NCI-H524 treated with DMSO at 0.1 percent for 48 hours (cell line): ENCODE results near the gene CALHM6.

Experiments
- DNase-seq: peaks from one replicate; lab custom pipeline; 2025; lab: John Stamatoyannopoulos, UW

Gene CALHM6

GRCh38 chr6:116461331-116461931 is at the start of gene CALHM6:
CALHM6 (plus strand) TSS chr6:116461375; CDS start chr6:116461930, 555 bp downstream.
- no peak for DNase-seq

- no peak for DNase-seq
These were observed 48.9 kb upstream of the CALHM6 start for GRCh38 chr6:116412270-116412669.

DNA sequence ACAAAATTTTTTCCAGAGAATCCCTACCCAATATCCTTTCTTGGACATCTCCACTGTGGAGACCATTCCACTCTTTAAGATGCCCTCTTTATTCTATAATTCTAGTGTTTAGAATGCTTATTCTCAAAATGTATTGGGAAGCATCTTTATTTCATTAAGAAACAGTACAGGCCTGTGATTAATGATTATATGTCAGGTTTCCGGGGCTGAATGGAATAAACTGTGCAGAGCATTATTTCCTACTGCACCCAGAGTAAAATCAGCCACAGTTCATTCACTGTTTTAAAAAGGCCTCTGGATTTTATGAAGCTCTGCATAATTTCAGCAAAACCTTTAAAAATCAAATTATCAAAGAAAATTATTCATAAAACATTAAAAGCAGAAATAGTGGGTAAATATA is 47.8 kb upstream of the CALHM6 start:
- DNase-seq, result no peak

DNA sequence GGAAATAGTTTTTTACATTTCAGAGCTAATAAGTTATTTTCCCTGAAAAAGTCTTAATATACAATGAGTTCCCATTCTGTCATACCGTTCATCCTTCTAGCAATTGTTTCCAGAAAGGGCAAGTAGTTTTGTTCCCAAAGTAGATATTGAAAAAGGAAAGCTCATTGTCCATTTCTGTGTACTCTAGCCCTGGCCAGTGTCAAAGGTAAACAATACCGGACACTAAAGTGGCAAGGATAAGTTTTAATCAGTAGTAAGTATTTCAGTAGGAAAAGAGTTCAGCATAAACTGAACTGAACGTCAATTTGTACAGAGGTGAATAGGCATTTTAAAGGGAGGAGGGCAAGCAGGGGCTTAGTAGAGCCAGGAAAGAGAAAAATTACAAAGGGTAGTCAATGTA is 43.5 kb upstream of the CALHM6 start:
- no peak for DNase-seq

DNA sequence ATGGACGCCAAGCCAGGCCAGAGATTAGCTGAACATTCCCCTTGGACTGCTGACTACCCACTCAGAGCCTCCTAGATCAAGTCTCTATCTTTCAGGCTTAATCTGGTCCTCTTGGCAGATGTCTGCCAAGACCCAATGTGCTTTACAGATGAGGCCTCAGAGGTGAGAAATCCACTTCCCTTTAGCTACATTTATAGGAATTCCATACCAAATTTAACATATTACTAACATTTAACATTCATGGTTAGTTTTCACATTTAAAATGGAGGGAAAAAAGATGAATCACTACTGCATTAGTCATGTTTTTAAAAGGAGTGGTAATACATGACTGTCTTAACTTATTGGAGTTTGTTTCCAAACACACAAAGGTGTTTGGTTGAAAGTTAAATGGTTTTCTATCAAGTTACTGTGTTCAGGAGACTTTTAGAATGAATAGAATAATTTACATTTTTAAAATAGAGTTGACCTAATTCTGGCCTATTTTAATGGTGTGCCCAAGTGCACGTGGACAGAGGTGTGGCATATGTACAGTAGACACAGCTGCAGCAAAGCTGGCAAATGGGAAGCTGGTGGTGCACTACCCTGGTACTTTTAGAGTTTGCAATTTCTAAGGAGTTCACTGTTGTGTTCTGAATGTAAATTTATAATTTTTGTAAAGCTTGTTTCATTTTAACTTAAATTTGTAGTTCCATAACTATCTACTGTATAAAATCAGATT is 41.9 kb upstream of the CALHM6 start:
- DNase-seq, result no peak

DNA sequence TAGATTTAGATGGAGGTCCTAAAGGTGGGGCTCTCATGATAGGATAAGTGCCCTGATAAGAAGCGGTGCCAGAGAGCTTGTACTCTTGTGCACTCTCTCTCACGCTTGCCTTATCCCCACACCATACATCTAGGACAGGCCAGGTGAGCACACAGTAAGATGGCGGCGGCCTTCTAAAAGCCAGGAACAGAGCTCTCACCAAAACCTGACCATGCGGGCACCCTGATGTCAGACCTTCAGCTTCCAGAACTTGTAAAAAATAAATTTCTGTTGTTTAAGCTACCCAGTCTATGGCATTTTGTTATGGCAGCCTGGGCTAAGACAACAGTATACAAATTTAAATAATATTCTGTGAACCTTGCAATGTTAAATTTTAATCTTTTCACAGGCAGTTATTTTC is 40.8 kb upstream of the CALHM6 start:
- no peak for DNase-seq

DNA sequence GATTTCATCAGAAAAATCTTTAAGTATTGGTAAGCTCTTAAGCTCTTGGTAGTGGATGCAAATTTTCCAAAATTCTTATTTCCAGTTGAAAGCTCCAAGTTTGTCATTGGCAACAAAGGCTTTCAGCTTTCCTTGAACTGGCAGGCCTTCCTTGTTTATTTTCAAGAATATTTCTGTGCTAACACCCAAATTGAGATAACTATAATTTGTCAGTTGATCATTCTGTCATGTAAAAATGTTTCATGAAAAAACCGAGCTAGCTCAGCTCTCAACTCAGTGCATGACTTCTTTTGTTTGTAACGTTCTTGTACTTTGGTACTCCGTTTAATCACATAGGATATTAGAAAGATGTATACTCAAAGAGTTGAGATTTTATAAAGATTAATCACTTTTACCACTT is 38.9 kb upstream of the CALHM6 start:
- DNase-seq, result no peak

DNA sequence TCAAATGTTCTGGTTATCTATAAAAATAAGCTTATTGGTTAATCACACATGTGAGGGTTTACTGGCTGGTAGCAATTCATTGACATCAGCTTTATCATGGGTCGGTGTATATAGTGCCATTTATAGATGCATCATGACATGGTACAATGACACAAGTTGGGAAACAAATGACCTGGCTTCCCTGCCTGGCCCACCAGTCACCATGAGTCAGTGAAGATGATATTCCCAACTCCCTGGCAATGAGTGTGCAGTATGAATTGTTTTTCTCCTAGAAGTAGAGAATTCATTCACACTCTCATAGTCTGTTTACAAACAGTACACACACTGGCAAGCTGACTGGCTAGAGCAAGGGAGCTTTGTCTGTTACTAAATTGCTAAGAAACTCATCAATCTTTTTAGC is 37.2 kb upstream of the CALHM6 start:
- no peak for DNase-seq

DNA sequence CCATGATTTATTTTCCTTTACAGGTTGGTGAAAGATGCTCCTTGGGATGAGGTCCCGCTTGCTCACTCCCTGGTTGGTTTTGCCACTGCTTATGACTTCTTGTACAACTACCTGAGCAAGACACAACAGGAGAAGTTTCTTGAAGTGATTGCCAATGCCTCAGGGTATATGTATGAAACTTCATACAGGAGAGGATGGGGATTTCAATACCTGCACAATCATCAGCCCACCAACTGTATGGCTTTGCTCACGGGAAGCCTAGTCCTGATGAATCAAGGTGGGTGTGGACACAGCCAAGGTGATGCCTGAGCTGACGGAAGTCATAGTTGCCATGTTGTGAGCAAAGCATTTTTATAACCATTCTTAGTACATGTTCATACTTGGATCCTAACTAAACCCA is 34.6 kb upstream of the CALHM6 start:
- no peak for DNase-seq

DNA sequence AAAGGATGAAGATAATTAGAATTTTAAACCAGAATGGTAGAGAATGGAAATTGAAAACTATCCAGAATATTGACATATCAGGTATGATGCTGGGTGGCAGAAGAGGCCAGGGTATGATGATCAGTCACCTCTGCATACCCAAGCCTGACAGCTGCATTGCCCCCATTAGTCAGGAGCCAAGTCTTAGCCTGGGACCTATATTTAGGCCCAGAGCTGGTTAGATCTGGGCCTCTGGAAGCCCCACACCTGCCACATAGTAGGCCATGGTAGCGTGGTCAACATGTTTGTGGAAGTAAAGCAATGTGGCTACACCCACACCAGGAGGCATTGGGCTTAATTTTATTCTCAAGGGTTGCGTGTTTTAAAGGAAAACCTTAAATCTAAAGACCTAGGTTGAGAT is 32.1 kb upstream of the CALHM6 start:
- DNase-seq, result no peak

GRCh38 chr6:116430860-116431259 is 30.3 kb upstream of the CALHM6 start:
- no peak for DNase-seq

DNA sequence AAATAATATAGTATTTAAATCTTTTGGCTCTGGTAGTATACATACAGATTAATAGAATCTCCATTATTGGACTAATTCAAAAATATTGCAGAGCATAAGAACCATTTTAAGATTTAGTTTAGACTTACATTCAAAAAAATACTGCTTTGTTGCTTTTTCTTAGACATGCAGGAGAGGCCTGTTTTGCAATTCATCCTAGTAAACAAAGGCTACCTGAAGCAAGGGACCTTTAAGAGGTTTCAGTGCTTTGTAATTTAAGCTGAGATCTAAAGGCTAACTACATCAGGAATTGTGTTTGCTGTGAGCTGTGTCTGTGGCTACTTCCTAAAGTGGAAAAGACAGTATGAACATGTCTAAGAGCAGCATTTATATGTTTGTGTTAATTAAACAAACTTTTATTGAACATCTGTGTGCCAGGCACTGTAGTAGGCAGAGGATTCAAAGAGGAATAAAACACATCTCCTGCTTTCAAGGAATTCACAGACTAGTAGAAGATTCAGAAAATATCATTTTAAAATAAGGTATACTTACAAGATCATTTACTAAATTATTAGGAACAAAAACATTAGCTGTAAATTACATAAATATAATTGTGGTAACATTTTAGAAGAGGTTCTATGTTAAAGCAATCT is 29.1 kb upstream of the CALHM6 start:
- no peak for DNase-seq

DNA sequence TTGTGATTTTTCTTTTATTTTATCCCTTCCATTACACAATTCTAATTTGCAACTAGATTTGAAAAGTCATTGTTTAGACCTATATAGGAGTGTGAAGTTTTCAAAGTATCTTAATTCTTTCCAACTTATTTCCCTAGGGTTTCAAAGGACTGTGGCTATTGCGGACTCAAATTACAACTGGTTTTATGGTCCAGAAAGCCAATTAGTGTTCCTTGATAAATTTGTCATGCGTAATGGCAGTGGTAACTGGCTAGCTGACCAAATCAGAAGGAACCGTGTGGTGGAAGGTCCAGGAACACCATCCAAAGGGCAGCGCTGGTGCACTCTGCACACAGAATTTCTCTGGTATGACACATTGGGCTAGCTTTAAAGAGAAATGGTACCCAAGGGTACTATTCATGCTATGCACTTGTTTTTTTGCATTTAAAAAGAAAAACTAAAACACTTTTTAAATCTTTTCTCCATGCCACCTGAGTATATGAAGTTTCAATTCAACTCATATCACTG is 27.9 kb upstream of the CALHM6 start:
- no peak for DNase-seq

DNA sequence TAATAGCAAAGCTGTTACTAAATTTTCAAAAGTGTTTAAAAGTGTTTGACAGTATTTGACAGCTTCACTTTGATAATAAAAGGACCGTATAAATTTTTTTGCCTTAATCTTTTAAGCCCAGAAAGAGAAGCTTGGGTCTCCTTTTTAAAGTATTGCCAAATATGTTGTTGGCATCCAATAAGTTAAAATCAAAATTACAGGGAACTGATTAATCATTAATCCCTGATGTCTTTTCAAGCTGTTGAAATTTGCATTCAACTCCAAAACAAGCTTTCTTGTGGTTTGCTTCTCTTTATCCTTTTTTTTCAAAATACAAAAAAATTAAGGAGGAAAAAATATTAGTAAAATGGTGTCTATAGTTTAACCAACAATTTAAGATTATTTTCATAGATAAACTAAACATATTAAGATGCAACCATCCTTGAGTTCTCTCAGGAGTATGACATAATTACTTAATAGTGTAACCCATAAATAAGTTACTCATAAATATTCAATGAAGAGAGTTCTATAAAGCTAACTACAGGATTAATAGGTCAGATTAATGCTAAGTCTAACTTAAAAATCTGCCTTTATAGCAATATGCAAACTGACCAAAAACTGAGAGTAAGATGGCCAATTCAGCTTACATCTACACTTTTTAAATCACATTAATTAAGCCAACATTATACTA is 27.0 kb upstream of the CALHM6 start:
- no peak for DNase-seq

- DNase-seq, result no peak
These were observed 24.6 kb upstream of the CALHM6 start for GRCh38 chr6:116436586-116436985.

DNA sequence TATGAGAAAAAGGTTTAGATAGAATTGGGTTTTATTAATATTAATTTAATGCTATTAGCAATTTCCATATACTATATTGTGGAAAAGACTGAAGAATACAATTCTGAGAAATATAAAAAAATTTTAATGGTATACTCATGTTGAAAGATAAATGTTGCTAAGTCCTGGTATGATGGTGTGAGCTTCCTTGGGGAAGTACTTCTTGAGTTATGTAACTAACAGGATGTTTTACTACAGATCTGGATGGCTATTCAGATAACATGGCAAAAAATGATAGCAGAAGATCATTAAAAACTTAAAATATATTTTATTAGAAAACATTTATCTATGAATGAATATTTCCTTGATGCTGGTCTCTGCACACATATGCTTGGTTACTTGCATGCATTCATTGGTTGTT is 23.5 kb upstream of the CALHM6 start:
- DNase-seq, result no peak

- no peak for DNase-seq
These were observed 22.4 kb upstream of the CALHM6 start for GRCh38 chr6:116438590-116439448.

- no peak for DNase-seq
These were observed 21.6 kb upstream of the CALHM6 start for GRCh38 chr6:116439522-116440051.

DNA sequence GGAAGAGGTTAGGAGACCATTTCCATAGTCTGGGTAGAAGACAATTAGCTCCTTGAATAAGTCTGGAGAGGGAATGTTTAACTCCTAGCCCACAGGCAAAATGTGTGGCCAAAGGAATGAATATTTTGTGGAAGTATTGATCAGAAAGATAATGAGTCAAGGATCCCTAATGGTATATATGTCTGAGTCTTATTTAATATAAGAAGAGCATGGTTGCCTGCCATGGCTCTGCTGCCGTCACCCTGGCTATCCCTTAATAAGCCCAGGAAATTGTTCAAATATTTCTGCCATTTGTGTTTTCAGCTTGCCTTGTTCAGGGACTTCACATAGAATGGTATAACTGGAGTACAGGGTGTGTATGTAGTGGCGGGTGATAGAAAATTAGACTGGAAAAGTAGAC is 18.1 kb upstream of the CALHM6 start:
- DNase-seq, result no peak

GRCh38 chr6:116444092-116444491 is 17.1 kb upstream of the CALHM6 start:
- no peak for DNase-seq

GRCh38 chr6:116444575-116444974 is 16.6 kb upstream of the CALHM6 start:
- DNase-seq, result no peak

GRCh38 chr6:116445102-116445501 is 16.1 kb upstream of the CALHM6 start:
- no peak for DNase-seq
